HEK293 (cell line): ENCODE results near the gene SYNGR4.

Experiments used
- BCL11A ChIP-seq: fragments of 450-650 bp; formaldehyde crosslinking; IDR thresholded peaks from 2 replicates; pipeline ENCODE4 v1.5.1; 2016; ENCODE audit warnings: low read depth, missing biosample characterization, missing genetic modification characterization
- EGR2 ChIP-seq: fragments of 450-650 bp; formaldehyde crosslinking; IDR thresholded peaks from 2 replicates; pipeline ENCODE4 v1.5.1; 2016; ENCODE audit warnings: low read depth, missing biosample characterization, missing genetic modification characterization
- GLIS2 ChIP-seq: fragments of 450-650 bp; formaldehyde crosslinking; IDR thresholded peaks from 2 replicates; pipeline ENCODE4 v1.5.1; 2016; ENCODE audit warnings: missing biosample characterization, missing genetic modification characterization
- KLF16 ChIP-seq: fragments of 450-650 bp; formaldehyde crosslinking; IDR thresholded peaks from 2 replicates; pipeline ENCODE4 v1.5.1; 2017; ENCODE audit warnings: missing biosample characterization, missing genetic modification characterization
- SCRT1 ChIP-seq: fragments of 450-650 bp; formaldehyde crosslinking; IDR thresholded peaks from 2 replicates; pipeline ENCODE4 v1.5.1; 2016; ENCODE audit warnings: missing biosample characterization, missing genetic modification characterization, borderline replicate concordance
- SP2 ChIP-seq: fragments of 450-650 bp; formaldehyde crosslinking; IDR thresholded peaks from 2 replicates; pipeline ENCODE4 v1.5.1; 2016; ENCODE audit warnings: missing biosample characterization, missing genetic modification characterization
- SP7 ChIP-seq: fragments of 450-650 bp; formaldehyde crosslinking; IDR thresholded peaks from 2 replicates; pipeline ENCODE4 v1.5.1; 2016; ENCODE audit warnings: missing biosample characterization, missing genetic modification characterization
- TRIM28 ChIP-seq: IDR thresholded peaks from 2 replicates; pipeline ENCODE4 v1.6.1; 2011; ENCODE audit warnings: low read length, control low read depth, borderline replicate concordance
- YY1 ChIP-seq: fragments of 450-650 bp; formaldehyde crosslinking; IDR thresholded peaks from 2 replicates; pipeline ENCODE4 v1.5.1; 2018; ENCODE audit warnings: missing biosample characterization, missing genetic modification characterization
- ZBTB20 ChIP-seq: fragments of 450-650 bp; formaldehyde crosslinking; IDR thresholded peaks from 2 replicates; pipeline ENCODE4 v1.5.1; 2016; ENCODE audit warnings: missing biosample characterization, missing genetic modification characterization
- ZFP41 ChIP-seq: fragments of 450-650 bp; formaldehyde crosslinking; IDR thresholded peaks from 2 replicates; pipeline ENCODE4 v1.5.1; 2016; ENCODE audit warnings: missing biosample characterization, missing genetic modification characterization, borderline replicate concordance
- ZFP69B ChIP-seq: fragments of 450-650 bp; formaldehyde crosslinking; IDR thresholded peaks from 2 replicates; pipeline ENCODE4 v1.5.1; 2016; ENCODE audit warnings: missing biosample characterization, missing genetic modification characterization
- ZNF112 ChIP-seq: fragments of 450-650 bp; formaldehyde crosslinking; IDR thresholded peaks from 2 replicates; pipeline ENCODE4 v1.5.0; 2017; ENCODE audit warnings: missing biosample characterization, missing genetic modification characterization
- ZNF140 ChIP-seq: fragments of 450-650 bp; formaldehyde crosslinking; IDR thresholded peaks from 2 replicates; pipeline ENCODE4 v1.5.1; 2016; ENCODE audit warnings: missing biosample characterization, missing genetic modification characterization
- ZNF146 ChIP-seq: fragments of 450-650 bp; formaldehyde crosslinking; IDR thresholded peaks from 2 replicates; pipeline ENCODE4 v1.5.1; 2016; ENCODE audit warnings: missing biosample characterization, missing genetic modification characterization
- ZNF169 ChIP-seq: fragments of 450-650 bp; formaldehyde crosslinking; IDR thresholded peaks from 2 replicates; pipeline ENCODE4 v1.5.1; 2016; ENCODE audit warnings: missing biosample characterization, missing genetic modification characterization
- ZNF175 ChIP-seq: fragments of 450-650 bp; formaldehyde crosslinking; IDR thresholded peaks from 2 replicates; pipeline ENCODE4 v1.5.1; 2016; ENCODE audit warnings: missing biosample characterization, missing genetic modification characterization
- ZNF19 ChIP-seq: fragments of 450-650 bp; formaldehyde crosslinking; IDR thresholded peaks from 2 replicates; pipeline ENCODE4; 2016; ENCODE audit warnings: missing biosample characterization, missing genetic modification characterization, low read depth
- ZNF302 ChIP-seq: fragments of 450-650 bp; formaldehyde crosslinking; IDR thresholded peaks from 2 replicates; pipeline ENCODE4 v1.5.1; 2016; ENCODE audit warnings: missing biosample characterization, missing genetic modification characterization, low read depth
- ZNF354C ChIP-seq: fragments of 450-650 bp; formaldehyde crosslinking; IDR thresholded peaks from 2 replicates; pipeline ENCODE4 v1.5.1; 2016; ENCODE audit warnings: missing biosample characterization, missing genetic modification characterization, low read depth, borderline replicate concordance
- ZNF394 ChIP-seq: fragments of 450-650 bp; formaldehyde crosslinking; IDR thresholded peaks from 2 replicates; pipeline ENCODE4 v1.5.1; 2016; ENCODE audit warnings: missing biosample characterization, missing genetic modification characterization, mild to moderate bottlenecking, moderate library complexity, borderline replicate concordance
- ZNF404 ChIP-seq: fragments of 450-650 bp; formaldehyde crosslinking; IDR thresholded peaks from 2 replicates; pipeline ENCODE4 v1.5.1; 2017; ENCODE audit warnings: missing biosample characterization, missing genetic modification characterization
- ZNF555 ChIP-seq: fragments of 450-650 bp; formaldehyde crosslinking; conservative IDR thresholded peaks from 2 replicates; pipeline ENCODE4 v1.5.1; 2017; ENCODE audit warnings: missing biosample characterization, mild to moderate bottlenecking, missing genetic modification characterization, inconsistent platforms
- ZNF560 ChIP-seq: fragments of 450-650 bp; formaldehyde crosslinking; IDR thresholded peaks from 2 replicates; pipeline ENCODE4 v1.5.1; 2017; ENCODE audit warnings: missing biosample characterization, missing genetic modification characterization, borderline replicate concordance
- ZNF571 ChIP-seq: fragments of 450-650 bp; formaldehyde crosslinking; IDR thresholded peaks from 2 replicates; pipeline ENCODE4 v1.5.0; 2017; ENCODE audit warnings: missing biosample characterization, missing genetic modification characterization
- ZNF585B ChIP-seq: fragments of 450-650 bp; formaldehyde crosslinking; IDR thresholded peaks from 2 replicates; pipeline ENCODE4 v1.5.1; 2016; ENCODE audit warnings: missing biosample characterization, missing genetic modification characterization
- ZNF629 ChIP-seq: fragments of 450-650 bp; formaldehyde crosslinking; IDR thresholded peaks from 2 replicates; pipeline ENCODE4 v1.5.1; 2017; ENCODE audit warnings: missing biosample characterization, missing genetic modification characterization
- ZNF654 ChIP-seq: fragments of 450-650 bp; formaldehyde crosslinking; IDR thresholded peaks from 2 replicates; pipeline ENCODE4 v1.5.1; 2016; ENCODE audit warnings: low read depth, missing biosample characterization, missing genetic modification characterization
- ZNF785 ChIP-seq: fragments of 450-650 bp; formaldehyde crosslinking; IDR thresholded peaks from 2 replicates; pipeline ENCODE4 v1.5.1; 2016; ENCODE audit warnings: missing biosample characterization, missing genetic modification characterization
- ZSCAN30 ChIP-seq: fragments of 450-650 bp; IDR thresholded peaks from 2 replicates; pipeline ENCODE4 v1.5.1; 2018; ENCODE audit warnings: missing biosample characterization, mild to moderate bottlenecking, missing genetic modification characterization, moderate library complexity
- TF ChIP-seq, protein P1 (sequence below): fragments of 450-650 bp; formaldehyde crosslinking; IDR thresholded peaks from 2 replicates; pipeline ENCODE4 v1.5.1; 2016; ENCODE audit warnings: missing biosample characterization, missing genetic modification characterization
- TF ChIP-seq, protein P2 (sequence below): sonication (generic); formaldehyde crosslinking; IDR thresholded peaks from 2 replicates; pipeline ENCODE4 v1.8.1; 2022; ENCODE audit warnings: mild to moderate bottlenecking, moderate library complexity, missing genetic modification reagents
- TF ChIP-seq, protein P3 (sequence below): fragments of 450-650 bp; formaldehyde crosslinking; IDR thresholded peaks from 2 replicates; pipeline ENCODE4 v1.5.1; 2016; ENCODE audit warnings: missing biosample characterization, missing genetic modification characterization
- TF ChIP-seq, protein P4 (sequence below): fragments of 450-650 bp; formaldehyde crosslinking; IDR thresholded peaks from 2 replicates; pipeline ENCODE4 v1.5.1; 2016; ENCODE audit warnings: missing biosample characterization, missing genetic modification characterization
- TF ChIP-seq, protein P5 (sequence below): fragments of 450-650 bp; formaldehyde crosslinking; IDR thresholded peaks from 2 replicates; pipeline ENCODE4 v1.5.1; 2017; ENCODE audit warnings: missing biosample characterization, missing genetic modification characterization

Gene SYNGR4

GRCh38 chr19:48332662-48333466 lies 31.3 kb upstream of the SYNGR4 start (continued):
- TF ChIP-seq SP7 (tag by site-specific recombination) = peak; percentile 88; the same call in 1 of the 2 replicates
- no peak for TF ChIP-seq ZNF140 (tag by site-specific recombination)
- no peak for TF ChIP-seq YY1 (tag by site-specific recombination)
- TF ChIP-seq KLF16 (tag by site-specific recombination) = peak; percentile 41; the same call in 1 of the 2 replicates
- no peak for TF ChIP-seq ZFP69B (tag by site-specific recombination)
- TF ChIP-seq ZNF175 (tag by site-specific recombination) = no peak
- no peak for TF ChIP-seq ZNF585B
- TF ChIP-seq ZSCAN30 (tag by site-specific recombination) = peak; percentile 78
- no peak for TF ChIP-seq ZFP41 (tag by site-specific recombination)
- no peak for TF ChIP-seq ZNF302
- no peak for TF ChIP-seq ZNF146 (tag by site-specific recombination)
- no peak for TF ChIP-seq EGR2
- peak; percentile 61 for TF ChIP-seq ZNF629
- TF ChIP-seq, protein P1, sequence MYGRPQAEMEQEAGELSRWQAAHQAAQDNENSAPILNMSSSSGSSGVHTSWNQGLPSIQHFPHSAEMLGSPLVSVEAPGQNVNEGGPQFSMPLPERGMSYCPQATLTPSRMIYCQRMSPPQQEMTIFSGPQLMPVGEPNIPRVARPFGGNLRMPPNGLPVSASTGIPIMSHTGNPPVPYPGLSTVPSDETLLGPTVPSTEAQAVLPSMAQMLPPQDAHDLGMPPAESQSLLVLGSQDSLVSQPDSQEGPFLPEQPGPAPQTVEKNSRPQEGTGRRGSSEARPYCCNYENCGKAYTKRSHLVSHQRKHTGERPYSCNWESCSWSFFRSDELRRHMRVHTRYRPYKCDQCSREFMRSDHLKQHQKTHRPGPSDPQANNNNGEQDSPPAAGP (tag by site-specific recombination) = no peak
- TF ChIP-seq ZNF785 (tag by site-specific recombination) = no peak
- no peak for TF ChIP-seq ZNF19 (tag by site-specific recombination)
- no peak for TF ChIP-seq ZNF394
- peak; percentile 75 for TF ChIP-seq GLIS2 (tag by site-specific recombination)
- TF ChIP-seq, protein P2, sequence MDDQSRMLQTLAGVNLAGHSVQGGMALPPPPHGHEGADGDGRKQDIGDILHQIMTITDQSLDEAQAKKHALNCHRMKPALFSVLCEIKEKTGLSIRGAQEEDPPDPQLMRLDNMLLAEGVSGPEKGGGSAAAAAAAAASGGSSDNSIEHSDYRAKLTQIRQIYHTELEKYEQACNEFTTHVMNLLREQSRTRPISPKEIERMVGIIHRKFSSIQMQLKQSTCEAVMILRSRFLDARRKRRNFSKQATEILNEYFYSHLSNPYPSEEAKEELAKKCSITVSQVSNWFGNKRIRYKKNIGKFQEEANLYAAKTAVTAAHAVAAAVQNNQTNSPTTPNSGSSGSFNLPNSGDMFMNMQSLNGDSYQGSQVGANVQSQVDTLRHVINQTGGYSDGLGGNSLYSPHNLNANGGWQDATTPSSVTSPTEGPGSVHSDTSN (CRISPR knock-in tag) = peak; percentile 85
- TF ChIP-seq ZNF112 (tag by site-specific recombination) = no peak
- no peak for TF ChIP-seq ZNF560 (tag by site-specific recombination)
- no peak for TF ChIP-seq ZNF169 (tag by site-specific recombination)
- 0 out of 2 replicates have a peak, but pooled peaks have one; percentile 9 for TF ChIP-seq ZBTB20 (tag by site-specific recombination)
- no peak for TF ChIP-seq BCL11A (tag by site-specific recombination)
- TF ChIP-seq ZNF354C (tag by site-specific recombination) = no peak
- TF ChIP-seq SCRT1 (tag by site-specific recombination) = no peak
- TF ChIP-seq, protein P3, sequence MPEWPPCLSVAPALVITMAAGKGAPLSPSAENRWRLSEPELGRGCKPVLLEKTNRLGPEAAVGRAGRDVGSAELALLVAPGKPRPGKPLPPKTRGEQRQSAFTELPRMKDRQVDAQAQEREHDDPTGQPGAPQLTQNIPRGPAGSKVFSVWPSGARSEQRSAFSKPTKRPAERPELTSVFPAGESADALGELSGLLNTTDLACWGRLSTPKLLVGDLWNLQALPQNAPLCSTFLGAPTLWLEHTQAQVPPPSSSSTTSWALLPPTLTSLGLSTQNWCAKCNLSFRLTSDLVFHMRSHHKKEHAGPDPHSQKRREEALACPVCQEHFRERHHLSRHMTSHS (tag by site-specific recombination) = no peak
- no peak for TF ChIP-seq ZNF571 (tag by site-specific recombination)
- peak; percentile 95 for TF ChIP-seq SP2 (tag by site-specific recombination)
- no peak for TF ChIP-seq ZNF555 (tag by site-specific recombination)
- no peak for TF ChIP-seq ZNF404 (tag by site-specific recombination)
- peak; percentile 74 for TF ChIP-seq TRIM28
- TF ChIP-seq, protein P4, sequence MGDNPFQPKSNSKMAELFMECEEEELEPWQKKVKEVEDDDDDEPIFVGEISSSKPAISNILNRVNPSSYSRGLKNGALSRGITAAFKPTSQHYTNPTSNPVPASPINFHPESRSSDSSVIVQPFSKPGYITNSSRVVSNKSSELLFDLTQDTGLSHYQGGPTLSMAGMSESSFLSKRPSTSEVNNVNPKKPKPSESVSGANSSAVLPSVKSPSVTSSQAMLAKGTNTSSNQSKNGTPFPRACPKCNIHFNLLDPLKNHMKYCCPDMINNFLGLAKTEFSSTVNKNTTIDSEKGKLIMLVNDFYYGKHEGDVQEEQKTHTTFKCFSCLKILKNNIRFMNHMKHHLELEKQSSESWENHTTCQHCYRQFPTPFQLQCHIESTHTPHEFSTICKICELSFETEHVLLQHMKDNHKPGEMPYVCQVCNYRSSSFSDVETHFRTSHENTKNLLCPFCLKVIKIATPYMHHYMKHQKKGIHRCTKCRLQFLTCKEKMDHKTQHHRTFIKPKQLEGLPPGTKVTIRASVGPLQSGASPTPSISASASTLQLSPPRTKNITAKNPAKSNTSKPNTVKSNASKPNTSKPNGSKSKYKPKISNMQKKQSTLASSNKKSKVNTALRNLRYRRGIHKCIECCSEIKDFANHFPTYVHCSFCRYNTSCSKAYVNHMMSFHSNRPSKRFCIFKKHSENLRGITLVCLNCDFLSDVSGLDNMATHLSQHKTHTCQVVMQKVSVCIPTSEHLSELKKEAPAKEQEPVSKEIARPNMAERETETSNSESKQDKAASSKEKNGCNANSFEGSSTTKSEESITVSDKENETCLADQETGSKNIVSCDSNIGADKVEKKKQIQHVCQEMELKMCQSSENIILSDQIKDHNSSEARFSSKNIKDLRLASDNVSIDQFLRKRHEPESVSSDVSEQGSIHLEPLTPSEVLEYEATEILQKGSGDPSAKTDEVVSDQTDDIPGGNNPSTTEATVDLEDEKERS (tag by site-specific recombination) = no peak
- TF ChIP-seq, protein P5, sequence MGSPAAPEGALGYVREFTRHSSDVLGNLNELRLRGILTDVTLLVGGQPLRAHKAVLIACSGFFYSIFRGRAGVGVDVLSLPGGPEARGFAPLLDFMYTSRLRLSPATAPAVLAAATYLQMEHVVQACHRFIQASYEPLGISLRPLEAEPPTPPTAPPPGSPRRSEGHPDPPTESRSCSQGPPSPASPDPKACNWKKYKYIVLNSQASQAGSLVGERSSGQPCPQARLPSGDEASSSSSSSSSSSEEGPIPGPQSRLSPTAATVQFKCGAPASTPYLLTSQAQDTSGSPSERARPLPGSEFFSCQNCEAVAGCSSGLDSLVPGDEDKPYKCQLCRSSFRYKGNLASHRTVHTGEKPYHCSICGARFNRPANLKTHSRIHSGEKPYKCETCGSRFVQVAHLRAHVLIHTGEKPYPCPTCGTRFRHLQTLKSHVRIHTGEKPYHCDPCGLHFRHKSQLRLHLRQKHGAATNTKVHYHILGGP (tag by site-specific recombination) = no peak
- TF ChIP-seq ZNF654 (tag by site-specific recombination) = no peak
